Neural crest cell (in vitro differentiated cells): ENCODE results near the gene EVA1A. TPM values are rescaled to one million over a fixed set of nuclear protein-coding genes. Genes with fewer than 3 reads are reported as not detected.

Source experiments
- DNase-seq: peaks from one replicate; pipeline ENCODE4 v3.0.0; 2021; ENCODE audit warnings: low read depth, mixed read lengths, low spot score
- H3K27ac Mint-ChIP-seq: one replicate; pipeline ENCODE4 v1.8.0; 2021; ENCODE audit warnings: mild to moderate bottlenecking, mixed read lengths; ENCODE audit not compliant: unreplicated experiment
- H3K27me3 Mint-ChIP-seq: 2 replicates; pipeline ENCODE4 v1.8.0; 2021; ENCODE audit warnings: low read depth, mild to moderate bottlenecking, mixed read lengths
- H3K36me3 Mint-ChIP-seq: 2 replicates; pipeline ENCODE4 v1.8.0; 2021; ENCODE audit warnings: low read depth, mild to moderate bottlenecking, mixed read lengths
- H3K4me1 Mint-ChIP-seq: 2 replicates; pipeline ENCODE4 v1.8.0; 2021; ENCODE audit warnings: mixed read lengths
- H3K4me3 Mint-ChIP-seq: one replicate; pipeline ENCODE4 v1.8.0; 2021; ENCODE audit warnings: mild to moderate bottlenecking, mixed read lengths
- H3K9me3 Mint-ChIP-seq: 2 replicates; pipeline ENCODE4 v1.8.0; 2021; ENCODE audit warnings: mixed read lengths
- total RNA-seq: library from RNA; stranded (reverse); gene quantifications from 2 replicates; pipeline ENCODE4 v1.2.1, GENCODE V29; 2021
- TF ChIP-seq, protein P1 (sequence below): fragments of 200-600 bp; sonication (generic); conservative IDR thresholded peaks from 2 replicates; pipeline ENCODE4 v1.5.0; 2021; ENCODE audit warnings: antibody characterized with exemption, mild to moderate bottlenecking

EVA1A gene
- total RNA-seq, 1 donor from 2014 or later: 3.8 TPM

DNA sequence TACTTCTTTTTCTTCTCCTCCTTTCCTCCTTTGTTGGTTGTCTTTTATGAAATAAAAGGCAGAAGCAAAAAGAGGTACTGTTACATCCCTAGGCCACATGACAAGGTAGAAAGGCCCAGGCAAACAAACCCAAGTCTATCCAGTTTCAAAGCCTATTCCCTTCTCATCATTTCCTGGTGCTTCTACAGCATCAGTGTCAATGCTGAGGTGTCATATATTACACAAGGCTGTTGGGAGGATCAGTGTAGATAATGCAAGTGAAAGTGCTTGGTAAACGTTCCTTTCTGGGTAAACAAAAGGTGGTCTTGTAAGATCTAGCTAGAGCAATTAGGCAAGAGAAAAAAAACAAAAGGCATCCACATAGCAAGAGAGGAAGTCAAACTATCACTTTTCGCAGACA lies 64.9 kb downstream of the EVA1A start:
- peaks cover 4% of the 10 kb centered on the region for H3K36me3 Mint-ChIP-seq
- H3K4me1 Mint-ChIP-seq: peaks cover 4% of the 10 kb centered on the region
- no peak overlapping the region for H3K27ac Mint-ChIP-seq
- TF ChIP-seq, protein P1, sequence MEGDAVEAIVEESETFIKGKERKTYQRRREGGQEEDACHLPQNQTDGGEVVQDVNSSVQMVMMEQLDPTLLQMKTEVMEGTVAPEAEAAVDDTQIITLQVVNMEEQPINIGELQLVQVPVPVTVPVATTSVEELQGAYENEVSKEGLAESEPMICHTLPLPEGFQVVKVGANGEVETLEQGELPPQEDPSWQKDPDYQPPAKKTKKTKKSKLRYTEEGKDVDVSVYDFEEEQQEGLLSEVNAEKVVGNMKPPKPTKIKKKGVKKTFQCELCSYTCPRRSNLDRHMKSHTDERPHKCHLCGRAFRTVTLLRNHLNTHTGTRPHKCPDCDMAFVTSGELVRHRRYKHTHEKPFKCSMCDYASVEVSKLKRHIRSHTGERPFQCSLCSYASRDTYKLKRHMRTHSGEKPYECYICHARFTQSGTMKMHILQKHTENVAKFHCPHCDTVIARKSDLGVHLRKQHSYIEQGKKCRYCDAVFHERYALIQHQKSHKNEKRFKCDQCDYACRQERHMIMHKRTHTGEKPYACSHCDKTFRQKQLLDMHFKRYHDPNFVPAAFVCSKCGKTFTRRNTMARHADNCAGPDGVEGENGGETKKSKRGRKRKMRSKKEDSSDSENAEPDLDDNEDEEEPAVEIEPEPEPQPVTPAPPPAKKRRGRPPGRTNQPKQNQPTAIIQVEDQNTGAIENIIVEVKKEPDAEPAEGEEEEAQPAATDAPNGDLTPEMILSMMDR: no peak
- H3K4me3 Mint-ChIP-seq: no peak overlapping the region
- DNase-seq: no peak
- H3K9me3 Mint-ChIP-seq: no peaks in the 10 kb centered on the region
- H3K27me3 Mint-ChIP-seq: no peaks in the 10 kb centered on the region

DNA sequence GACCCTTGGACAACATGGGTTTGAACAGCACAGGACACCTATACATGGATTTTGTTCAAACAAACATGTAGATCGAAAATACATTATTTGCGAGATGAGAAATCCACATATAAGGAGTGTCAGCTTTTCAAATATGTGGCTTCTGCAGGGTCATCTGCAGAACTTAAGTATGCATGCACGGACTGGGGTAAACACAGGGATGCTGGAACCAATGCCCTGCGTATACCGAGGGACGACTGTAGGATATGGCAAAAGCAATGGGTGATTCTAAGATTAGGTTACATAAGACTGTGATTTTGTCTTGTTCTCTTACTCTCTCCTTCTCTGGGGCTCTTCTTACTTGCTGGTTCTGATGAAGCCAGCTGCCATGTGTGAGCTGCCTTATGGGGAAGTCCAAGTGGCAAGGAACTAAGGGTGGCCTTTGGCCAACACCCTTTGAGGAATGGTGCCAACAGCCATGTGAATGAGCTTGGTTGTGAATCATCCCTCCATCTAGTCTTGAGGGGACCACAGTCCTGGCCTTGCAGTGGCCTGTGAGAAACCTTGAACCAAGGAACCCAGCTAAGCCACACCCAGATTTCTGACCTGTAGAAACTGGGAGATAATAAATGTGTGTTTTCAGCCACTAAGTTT lies 66.5 kb downstream of the EVA1A start:
- TF ChIP-seq, protein P1: no peak
- DNase-seq: no peak
- Mint-ChIP-seq H3K27me3 (no peaks in the 10 kb centered on the region), H3K4me1 (peaks cover 9% of the 10 kb centered on the region), H3K27ac (peak overlapping the region; percentile 71), H3K36me3 (peaks cover 4% of the 10 kb centered on the region), H3K9me3 (no peaks in the 10 kb centered on the region), H3K4me3 (no peak overlapping the region)

DNA sequence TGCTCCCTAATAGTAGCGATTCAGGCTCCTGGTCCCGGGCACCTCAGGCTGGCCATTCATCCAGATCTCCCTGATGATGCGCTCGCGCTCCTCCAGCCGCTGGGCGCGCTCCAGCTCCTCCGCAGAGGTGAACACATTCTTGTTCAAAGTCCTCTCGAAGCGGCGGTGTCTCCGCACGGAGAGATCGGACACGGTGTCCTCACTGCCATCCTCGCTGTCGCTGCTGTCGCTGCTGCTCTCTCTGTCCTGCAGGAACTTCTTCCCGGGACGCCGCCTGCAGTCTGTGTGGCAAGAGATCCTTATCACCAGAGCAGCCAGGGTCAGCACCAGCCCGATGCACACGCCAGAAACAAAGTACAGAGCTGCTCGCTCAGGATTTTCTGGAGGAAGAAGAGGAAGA lies 67.5 kb downstream of the EVA1A start:
- no peak for DNase-seq
- TF ChIP-seq, protein P1: no peak
- no peak overlapping the region for H3K27ac Mint-ChIP-seq
- H3K36me3 Mint-ChIP-seq: peaks cover 4% of the 10 kb centered on the region
- H3K4me1 Mint-ChIP-seq: peaks cover 9% of the 10 kb centered on the region
- H3K27me3 Mint-ChIP-seq: no peaks in the 10 kb centered on the region
- H3K9me3 Mint-ChIP-seq: no peaks in the 10 kb centered on the region
- no peak overlapping the region for H3K4me3 Mint-ChIP-seq

DNA sequence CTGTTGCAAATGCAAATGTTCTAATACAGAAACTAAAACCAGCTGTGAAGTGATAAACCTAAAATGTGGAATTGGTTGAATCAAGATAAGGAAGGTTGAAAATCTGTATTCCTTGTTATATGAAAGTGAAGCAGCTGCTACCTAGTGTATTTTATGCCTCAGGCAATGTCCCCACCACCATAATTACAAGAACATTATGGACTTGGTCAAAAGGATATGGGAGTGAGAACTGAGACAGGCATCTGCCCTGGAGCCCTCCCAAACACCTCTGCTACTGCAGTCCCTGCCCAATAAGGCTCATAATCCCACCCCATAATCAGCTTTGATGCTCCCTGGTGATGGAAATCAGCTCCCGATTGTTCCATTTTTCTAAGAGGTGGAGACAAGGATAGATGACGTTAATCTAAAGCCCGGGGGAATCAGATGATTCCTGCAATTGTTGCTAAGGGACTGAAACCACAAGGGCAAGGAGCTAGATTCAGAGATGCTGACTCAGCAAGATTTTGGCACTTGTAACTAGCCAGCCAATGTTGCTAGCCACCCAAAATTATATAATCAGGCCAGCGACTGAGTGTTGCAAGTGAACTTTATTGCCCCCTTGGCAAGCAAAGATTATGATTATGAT lies 69.5 kb downstream of the EVA1A start:
- TF ChIP-seq, protein P1: no peak
- Mint-ChIP-seq H3K9me3 (peaks cover 3% of the 10 kb centered on the region), H3K27me3 (no peaks in the 10 kb centered on the region), H3K36me3 (peaks cover 4% of the 10 kb centered on the region), H3K4me1 (peaks cover 9% of the 10 kb centered on the region), H3K27ac (no peak overlapping the region), H3K4me3 (no peak overlapping the region)
- DNase-seq: no peak

DNA sequence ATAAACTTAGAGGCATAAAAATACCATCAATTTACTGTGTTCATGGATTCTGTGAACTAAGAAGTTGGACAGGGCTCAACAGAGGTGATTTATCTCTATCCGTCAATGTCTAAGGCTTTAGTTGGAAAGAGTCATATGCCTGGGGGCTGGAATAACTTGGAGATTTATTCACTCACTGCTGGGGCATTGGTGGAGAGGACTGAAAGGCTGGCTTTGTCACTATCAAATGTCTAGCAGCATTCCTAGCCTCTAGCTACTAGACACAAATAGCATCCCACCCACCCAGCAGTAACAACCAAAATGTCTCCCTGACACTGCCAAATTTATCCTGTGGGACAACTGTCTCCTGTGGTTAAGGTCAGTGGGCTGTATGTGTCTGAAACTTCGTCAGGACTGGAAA lies 71.0 kb downstream of the EVA1A start:
- no peak overlapping the region for H3K4me3 Mint-ChIP-seq

More for the DNA sequence above, 71.0 kb downstream of the EVA1A start:
- H3K27me3 Mint-ChIP-seq: no peaks in the 10 kb centered on the region
- peaks cover 9% of the 10 kb centered on the region for H3K4me1 Mint-ChIP-seq
- H3K36me3 Mint-ChIP-seq: peaks cover 4% of the 10 kb centered on the region
- TF ChIP-seq, protein P1: no peak
- no peak overlapping the region for H3K27ac Mint-ChIP-seq
- no peak for DNase-seq
- peaks cover 6% of the 10 kb centered on the region for H3K9me3 Mint-ChIP-seq
